A549 (cell line): ENCODE results near the gene HTR3D.

Experiments used
- MAFK ChIP-seq: fragments of 450-650 bp; IDR thresholded peaks from 2 replicates; pipeline ENCODE4 v1.6.1; 2014; ENCODE audit not compliant: partially characterized antibody
- NPAS2 ChIP-seq: fragments of 250-450 bp; sonication (Bioruptor Pico); IDR thresholded peaks from 2 replicates; pipeline ENCODE4 v1.8.0; 2022; ENCODE audit warnings: mild to moderate bottlenecking, moderate library complexity, borderline replicate concordance
- POLR2A ChIP-seq: IDR thresholded peaks from 2 replicates; pipeline ENCODE4 v1.6.1; 2012; ENCODE audit warnings: mild to moderate bottlenecking, low read length
- RAD21 ChIP-seq, 2 experiments: fragments of >200 bp in 1 of 2; sonication (Bioruptor Twin) in 1 of 2; formaldehyde crosslinking in 1 of 2; IDR thresholded peaks in 1 of 2; conservative IDR thresholded peaks in 1 of 2; 2 replicates in 1 of 2; 3 replicates in 1 of 2; pipeline ENCODE4 v1.6.1; 2012 to 2018; ENCODE audit warnings: inconsistent platforms in 1 of 2
- RFX5 ChIP-seq: fragments of 450-650 bp; IDR thresholded peaks from 2 replicates; pipeline ENCODE4 v1.7.1; 2014; ENCODE audit warnings: antibody characterized with exemption, mild to moderate bottlenecking, moderate library complexity
- TFCP2L1 ChIP-seq: fragments of 250-450 bp; sonication (Bioruptor Pico); IDR thresholded peaks from 2 replicates; pipeline ENCODE4 v1.5.0; 2021; ENCODE audit warnings: mild to moderate bottlenecking
- TF ChIP-seq, protein P1 (sequence below): fragments of >200 bp; sonication (Bioruptor Twin); formaldehyde crosslinking; IDR thresholded peaks from 3 replicates; pipeline ENCODE4 v1.5.1; 2016
- TF ChIP-seq, protein P2 (sequence below): fragments of 250-450 bp; sonication (Bioruptor Pico); IDR thresholded peaks from 2 replicates; pipeline ENCODE4 v1.5.0; 2021; ENCODE audit warnings: mild to moderate bottlenecking, moderate library complexity, borderline replicate concordance
- TF ChIP-seq, protein P3 (sequence below): fragments of 200-600 bp; sonication (generic); IDR thresholded peaks from 2 replicates; pipeline ENCODE4 v1.6.1; 2016; ENCODE audit warnings: antibody characterized with exemption, mild to moderate bottlenecking, moderate library complexity

DNA sequence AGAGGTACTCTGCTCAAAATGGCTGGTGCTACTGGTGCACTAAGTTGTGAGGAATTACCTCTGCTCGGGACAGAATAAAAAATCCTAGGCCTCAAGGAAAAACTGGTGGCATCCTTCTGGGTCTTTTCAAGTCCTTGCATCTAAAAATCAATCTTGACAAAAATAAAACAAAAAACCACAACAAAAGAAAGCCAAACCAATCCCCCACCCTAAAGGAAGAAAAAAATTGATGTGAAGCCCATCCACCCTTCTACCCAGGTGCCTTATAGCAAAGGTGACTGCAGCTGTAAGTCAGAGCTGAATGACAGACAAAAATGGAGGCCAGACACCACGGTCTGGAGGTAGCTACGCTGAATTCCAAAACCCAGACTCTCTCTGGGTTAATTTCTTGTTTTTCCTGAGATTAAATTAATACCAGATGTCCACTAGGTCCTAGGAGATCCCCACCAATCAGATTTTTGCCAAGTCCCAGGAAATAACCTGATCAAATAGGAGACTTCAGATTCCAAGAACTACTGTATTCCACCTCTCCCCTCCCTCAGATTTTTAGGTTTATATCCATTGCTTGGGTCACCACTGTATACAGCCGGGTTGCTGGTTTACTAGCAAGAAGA is 47.3 kb upstream of the HTR3D start:
- no peak for TF ChIP-seq POLR2A
- TF ChIP-seq NPAS2 (CRISPR knock-in tag), result no peak
- TF ChIP-seq, protein P1, sequence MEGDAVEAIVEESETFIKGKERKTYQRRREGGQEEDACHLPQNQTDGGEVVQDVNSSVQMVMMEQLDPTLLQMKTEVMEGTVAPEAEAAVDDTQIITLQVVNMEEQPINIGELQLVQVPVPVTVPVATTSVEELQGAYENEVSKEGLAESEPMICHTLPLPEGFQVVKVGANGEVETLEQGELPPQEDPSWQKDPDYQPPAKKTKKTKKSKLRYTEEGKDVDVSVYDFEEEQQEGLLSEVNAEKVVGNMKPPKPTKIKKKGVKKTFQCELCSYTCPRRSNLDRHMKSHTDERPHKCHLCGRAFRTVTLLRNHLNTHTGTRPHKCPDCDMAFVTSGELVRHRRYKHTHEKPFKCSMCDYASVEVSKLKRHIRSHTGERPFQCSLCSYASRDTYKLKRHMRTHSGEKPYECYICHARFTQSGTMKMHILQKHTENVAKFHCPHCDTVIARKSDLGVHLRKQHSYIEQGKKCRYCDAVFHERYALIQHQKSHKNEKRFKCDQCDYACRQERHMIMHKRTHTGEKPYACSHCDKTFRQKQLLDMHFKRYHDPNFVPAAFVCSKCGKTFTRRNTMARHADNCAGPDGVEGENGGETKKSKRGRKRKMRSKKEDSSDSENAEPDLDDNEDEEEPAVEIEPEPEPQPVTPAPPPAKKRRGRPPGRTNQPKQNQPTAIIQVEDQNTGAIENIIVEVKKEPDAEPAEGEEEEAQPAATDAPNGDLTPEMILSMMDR, result no peak
- TF ChIP-seq, protein P2, sequence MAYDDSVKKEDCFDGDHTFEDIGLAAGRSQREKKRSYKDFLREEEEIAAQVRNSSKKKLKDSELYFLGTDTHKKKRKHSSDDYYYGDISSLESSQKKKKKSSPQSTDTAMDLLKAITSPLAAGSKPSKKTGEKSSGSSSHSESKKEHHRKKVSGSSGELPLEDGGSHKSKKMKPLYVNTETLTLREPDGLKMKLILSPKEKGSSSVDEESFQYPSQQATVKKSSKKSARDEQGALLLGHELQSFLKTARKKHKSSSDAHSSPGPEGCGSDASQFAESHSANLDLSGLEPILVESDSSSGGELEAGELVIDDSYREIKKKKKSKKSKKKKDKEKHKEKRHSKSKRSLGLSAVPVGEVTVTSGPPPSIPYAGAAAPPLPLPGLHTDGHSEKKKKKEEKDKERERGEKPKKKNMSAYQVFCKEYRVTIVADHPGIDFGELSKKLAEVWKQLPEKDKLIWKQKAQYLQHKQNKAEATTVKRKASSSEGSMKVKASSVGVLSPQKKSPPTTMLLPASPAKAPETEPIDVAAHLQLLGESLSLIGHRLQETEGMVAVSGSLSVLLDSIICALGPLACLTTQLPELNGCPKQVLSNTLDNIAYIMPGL, result no peak
- TF ChIP-seq, protein P3, sequence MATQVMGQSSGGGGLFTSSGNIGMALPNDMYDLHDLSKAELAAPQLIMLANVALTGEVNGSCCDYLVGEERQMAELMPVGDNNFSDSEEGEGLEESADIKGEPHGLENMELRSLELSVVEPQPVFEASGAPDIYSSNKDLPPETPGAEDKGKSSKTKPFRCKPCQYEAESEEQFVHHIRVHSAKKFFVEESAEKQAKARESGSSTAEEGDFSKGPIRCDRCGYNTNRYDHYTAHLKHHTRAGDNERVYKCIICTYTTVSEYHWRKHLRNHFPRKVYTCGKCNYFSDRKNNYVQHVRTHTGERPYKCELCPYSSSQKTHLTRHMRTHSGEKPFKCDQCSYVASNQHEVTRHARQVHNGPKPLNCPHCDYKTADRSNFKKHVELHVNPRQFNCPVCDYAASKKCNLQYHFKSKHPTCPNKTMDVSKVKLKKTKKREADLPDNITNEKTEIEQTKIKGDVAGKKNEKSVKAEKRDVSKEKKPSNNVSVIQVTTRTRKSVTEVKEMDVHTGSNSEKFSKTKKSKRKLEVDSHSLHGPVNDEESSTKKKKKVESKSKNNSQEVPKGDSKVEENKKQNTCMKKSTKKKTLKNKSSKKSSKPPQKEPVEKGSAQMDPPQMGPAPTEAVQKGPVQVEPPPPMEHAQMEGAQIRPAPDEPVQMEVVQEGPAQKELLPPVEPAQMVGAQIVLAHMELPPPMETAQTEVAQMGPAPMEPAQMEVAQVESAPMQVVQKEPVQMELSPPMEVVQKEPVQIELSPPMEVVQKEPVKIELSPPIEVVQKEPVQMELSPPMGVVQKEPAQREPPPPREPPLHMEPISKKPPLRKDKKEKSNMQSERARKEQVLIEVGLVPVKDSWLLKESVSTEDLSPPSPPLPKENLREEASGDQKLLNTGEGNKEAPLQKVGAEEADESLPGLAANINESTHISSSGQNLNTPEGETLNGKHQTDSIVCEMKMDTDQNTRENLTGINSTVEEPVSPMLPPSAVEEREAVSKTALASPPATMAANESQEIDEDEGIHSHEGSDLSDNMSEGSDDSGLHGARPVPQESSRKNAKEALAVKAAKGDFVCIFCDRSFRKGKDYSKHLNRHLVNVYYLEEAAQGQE, result no peak
- no peak for TF ChIP-seq MAFK
- TF ChIP-seq RAD21 (conservative IDR thresholded peaks at IDR 0.05 in 1 of 2, IDR thresholded peaks at IDR 0.05 in 1 of 2), result no peak
- no peak for TF ChIP-seq RFX5
- TF ChIP-seq TFCP2L1 (CRISPR knock-in tag), result no peak
